HEK293 (cell line): ENCODE results near the gene CCDC124.
A peak's percentile ranks its signal among the peaks of the same experiment; 100 is the strongest.

ENCODE experiments used
- CTCF ChIA-PET: fragments of 350-600 bp; formaldehyde crosslinking; extraction: SDS; loops from one replicate; lab custom pipeline; 2021; ENCODE audit warnings: antibody characterized with exemption; lab: Yijun Ruan, JAX
- POLR2A ChIA-PET: fragments of 300-600 bp; formaldehyde crosslinking; extraction: SDS; loops from one replicate; lab custom pipeline; 2020; ENCODE audit warnings: antibody characterized with exemption, inconsistent platforms; lab: Yijun Ruan, JAX
- H3K27ac ChIP-seq: fragments of 200-500 bp; sonication (Bioruptor generic); 2 replicates; pipeline ENCODE4 v1.5.1; 2014; ENCODE audit warnings: low read depth, low read length, control low read depth, inconsistent platforms; ENCODE audit errors: extremely low read depth
- H3K36me3 ChIP-seq, 2 experiments: fragments of 200-500 bp in 1 of 2; sonication (Bioruptor generic) in 1 of 2; 1 replicate in 1 of 2; 2 replicates in 1 of 2; pipeline ENCODE4 v1.5.1; 2014 to 2017; ENCODE audit warnings: inconsistent platforms in 2 of 2, low read length in 2 of 2; ENCODE audit not compliant: control insufficient read depth in 2 of 2, insufficient read depth in 1 of 2
- H3K4me1 ChIP-seq: fragments of 200-500 bp; sonication (Bioruptor generic); 2 replicates; pipeline ENCODE4 v1.5.1; 2014; ENCODE audit warnings: mild to moderate bottlenecking, low read length, inconsistent platforms; ENCODE audit not compliant: control insufficient read depth, insufficient read depth
- H3K4me3 ChIP-seq: 2 replicates; pipeline ENCODE4 v1.5.1; 2011; ENCODE audit warnings: low read depth, mild to moderate bottlenecking, control low read depth, low read length, moderate library complexity
- H3K9me3 ChIP-seq: fragments of 200-500 bp; sonication (Bioruptor generic); 2 replicates; pipeline ENCODE4 v1.5.1; 2014; ENCODE audit warnings: low read depth, low read length, inconsistent platforms; ENCODE audit not compliant: control insufficient read depth, insufficient read depth
- KLF17 ChIP-seq: fragments of 450-650 bp; formaldehyde crosslinking; IDR thresholded peaks from 2 replicates; pipeline ENCODE4 v1.5.1; 2016; ENCODE audit warnings: missing biosample characterization, missing genetic modification characterization
- SCRT2 ChIP-seq: fragments of 450-650 bp; formaldehyde crosslinking; IDR thresholded peaks from 2 replicates; pipeline ENCODE4 v1.5.1; 2016; ENCODE audit warnings: missing biosample characterization, missing genetic modification characterization
- SP3 ChIP-seq: fragments of 450-650 bp; formaldehyde crosslinking; IDR thresholded peaks from 2 replicates; pipeline ENCODE4 v1.5.1; 2016; ENCODE audit warnings: missing biosample characterization, missing genetic modification characterization
- WT1 ChIP-seq: fragments of 450-650 bp; formaldehyde crosslinking; IDR thresholded peaks from 2 replicates; pipeline ENCODE4 v1.5.1; 2016; ENCODE audit warnings: missing biosample characterization, missing genetic modification characterization
- YY2 ChIP-seq: fragments of 450-650 bp; formaldehyde crosslinking; IDR thresholded peaks from 2 replicates; pipeline ENCODE4 v1.5.1; 2016; ENCODE audit warnings: missing biosample characterization, missing genetic modification characterization
- ZBTB1 ChIP-seq: fragments of 450-650 bp; formaldehyde crosslinking; IDR thresholded peaks from 2 replicates; pipeline ENCODE4 v1.5.1; 2016; ENCODE audit warnings: missing biosample characterization, missing genetic modification characterization
- ZBTB8A ChIP-seq: fragments of 450-650 bp; formaldehyde crosslinking; IDR thresholded peaks from 2 replicates; pipeline ENCODE4 v1.5.1; 2016; ENCODE audit warnings: missing biosample characterization, missing genetic modification characterization
- ZNF248 ChIP-seq: fragments of 450-650 bp; formaldehyde crosslinking; IDR thresholded peaks from 2 replicates; pipeline ENCODE4 v1.5.1; 2017; ENCODE audit warnings: missing biosample characterization, missing genetic modification characterization
- ZNF280C ChIP-seq: fragments of 450-650 bp; formaldehyde crosslinking; IDR thresholded peaks from 2 replicates; pipeline ENCODE4 v1.5.1; 2016; ENCODE audit warnings: missing biosample characterization, missing genetic modification characterization
- ZNF335 ChIP-seq: fragments of 450-650 bp; formaldehyde crosslinking; conservative IDR thresholded peaks from 2 replicates; pipeline ENCODE4 v1.5.1; 2016; ENCODE audit warnings: missing biosample characterization, missing genetic modification characterization
- ZNF341 ChIP-seq: fragments of 450-650 bp; formaldehyde crosslinking; IDR thresholded peaks from 2 replicates; pipeline ENCODE4; 2016; ENCODE audit warnings: low read depth, missing biosample characterization, missing genetic modification characterization
- ZNF37A ChIP-seq: fragments of 450-650 bp; IDR thresholded peaks from 2 replicates; pipeline ENCODE4 v1.5.1; 2018; ENCODE audit warnings: missing biosample characterization, missing genetic modification characterization
- ZNF449 ChIP-seq: fragments of 450-650 bp; formaldehyde crosslinking; IDR thresholded peaks from 2 replicates; pipeline ENCODE4 v1.5.1; 2017; ENCODE audit warnings: missing biosample characterization, mild to moderate bottlenecking, missing genetic modification characterization, moderate library complexity
- ZNF510 ChIP-seq: fragments of 450-650 bp; formaldehyde crosslinking; IDR thresholded peaks from 2 replicates; pipeline ENCODE4 v1.5.1; 2018; ENCODE audit warnings: mild to moderate bottlenecking, missing genetic modification characterization, missing biosample characterization; ENCODE audit not compliant: insufficient replicate concordance
- ZNF596 ChIP-seq: fragments of 450-650 bp; IDR thresholded peaks from 2 replicates; pipeline ENCODE4 v1.5.0; 2018; ENCODE audit warnings: missing biosample characterization, mild to moderate bottlenecking, missing genetic modification characterization, moderate library complexity
- ZNF600 ChIP-seq: fragments of 450-650 bp; formaldehyde crosslinking; IDR thresholded peaks from 2 replicates; pipeline ENCODE4 v1.5.1; 2016; ENCODE audit warnings: missing biosample characterization, missing genetic modification characterization

CCDC124 gene

GRCh38 chr19:17929056-17929455 is 3.8 kb upstream of the CCDC124 start:
- CTCF ChIA-PET = interaction anchor here (0.6 to 3.2 kb wide), 4 partner anchors 9 to 73 kb away, joined by 3 to 13 read pairs (median 4); partner anchors contain the start of gene RPL18A
- no peaks in the 10 kb centered on the region for H3K36me3 ChIP-seq
- no peaks in the 10 kb centered on the region for H3K9me3 ChIP-seq
- no peak overlapping the region for H3K4me3 ChIP-seq
- no peak for TF ChIP-seq ZBTB1 (tag by site-specific recombination)
- TF ChIP-seq SCRT2 (tag by site-specific recombination) = no peak
- no peak for TF ChIP-seq ZNF37A (tag by site-specific recombination)
- no peak for TF ChIP-seq YY2 (tag by site-specific recombination)
- TF ChIP-seq ZNF596 (tag by site-specific recombination) = no peak
- no peak for TF ChIP-seq SP3 (tag by site-specific recombination)
- TF ChIP-seq WT1 (tag by site-specific recombination) = no peak
- TF ChIP-seq ZNF248 (tag by site-specific recombination) = no peak
- H3K4me1 ChIP-seq = no peaks in the 10 kb centered on the region
- H3K27ac ChIP-seq = no peak overlapping the region
- POLR2A ChIA-PET = interaction anchor here (1.4 kb wide), 1 partner anchor 69 kb away, joined by 4 read pairs; the partner anchor contains the start of gene RPL18A

GRCh38 chr19:17931532-17932191 is 1.2 kb upstream of the CCDC124 start:
- no peaks in the 10 kb centered on the region for H3K4me1 ChIP-seq
- no peak overlapping the region for H3K27ac ChIP-seq
- H3K4me3 ChIP-seq = no peak overlapping the region
- H3K9me3 ChIP-seq = no peaks in the 10 kb centered on the region
- ChIA-PET CTCF (interaction anchor here (0.6 to 3.2 kb wide), 8 partner anchors 20 to 171 kb away, joined by 3 to 25 read pairs (median 4); partner anchors contain the start of gene RPL18A), POLR2A (interaction anchor here (0.6 to 4.8 kb wide), 5 partner anchors 61 to 460 kb away, joined by 4 to 86 read pairs (median 7); partner anchors contain the start of gene RPL18A)
- peaks cover 0 to 4% of the 10 kb centered on the region in 2 experiments; a peak in 2 of 3 replicates for H3K36me3 ChIP-seq
- no peak for TF ChIP-seq ZNF600 (tag by site-specific recombination)
- no peak for TF ChIP-seq ZNF510 (tag by site-specific recombination)
- TF ChIP-seq KLF17 (tag by site-specific recombination) = no peak
- 0 out of 2 replicates have a peak, but pooled peaks have one; percentile 15 for TF ChIP-seq ZNF341 (tag by site-specific recombination)
- TF ChIP-seq ZNF449 (tag by site-specific recombination) = no peak

GRCh38 chr19:17933414-17934129 is 757 bp downstream of the CCDC124 start:
- Histone ChIP-seq H3K4me1 (no peaks in the 10 kb centered on the region), H3K9me3 (no peaks in the 10 kb centered on the region), H3K27ac (no peak overlapping the region; the same call in 1 of the 2 replicates), H3K36me3 (peaks cover 0 to 13% of the 10 kb centered on the region in 2 experiments; a peak in 2 of 3 replicates), H3K4me3 (peak overlapping the region; percentile 92)
- 0 out of 2 replicates have a peak, but pooled peaks have one; percentile 16 for TF ChIP-seq ZBTB8A (tag by site-specific recombination)
- no peak for TF ChIP-seq ZNF280C
- peak; percentile 40 for TF ChIP-seq ZNF335 (tag by site-specific recombination)
- ChIA-PET CTCF (interaction anchor here (0.8 to 9.0 kb wide), 11 partner anchors 18 to 243 kb away, joined by 3 to 233 read pairs (median 4); partner anchors contain the start of gene RPL18A), POLR2A (interaction anchor here (0.5 to 4.8 kb wide), 12 partner anchors 14 to 129 kb away, joined by 3 to 86 read pairs (median 5); partner anchors contain the start of genes RPL18A and SLC5A5)
